Right renal pelvis (tissue), 4 donors: Measurements from ENCODE around the gene RIMBP3C. TPM values are rescaled to one million over a fixed set of nuclear protein-coding genes. Genes with fewer than 3 reads are reported as not detected.
"Not testable (repeated sequence)": the region's sequence is repeated elsewhere in the genome, so short reads cannot be mapped to it uniquely, and the experiment has no call there.

ENCODE experiments used
- DNase-seq, 4 donors: peaks; one replicate each; pipeline ENCODE4 v3.0.0-alpha.2; 2013; ENCODE audit warnings: low read depth in 4 of 4, low spot score in 3 of 4, missing footprints in 1 of 4
- polyA plus RNA-seq, 4 donors: library from polyadenylated mRNA; unstranded; fragments of 120-200 nt; gene quantifications; one replicate each; pipeline ENCODE4 v1.2.1, GENCODE V29; 2013; ENCODE audit not compliant: insufficient read length in 4 of 4

The RIMBP3C gene
- polyA plus RNA-seq, 4 donors, result 0.25 to 0.50 (median 0.41) TPM

- no peak for DNase-seq
These were observed 22.7 kb upstream of the RIMBP3C start for GRCh38 chr22:21573750-21574494.

- DNase-seq, result no peak
These were observed 22.1 kb upstream of the RIMBP3C start for GRCh38 chr22:21573293-21573734.

- no peak for DNase-seq
These were observed 20.4 kb upstream of the RIMBP3C start for GRCh38 chr22:21571679-21572078.

- no peak for DNase-seq
These were observed 19.1 kb upstream of the RIMBP3C start for GRCh38 chr22:21570398-21570797.

GRCh38 chr22:21569459-21570170 is 18.4 kb upstream of the RIMBP3C start:
- DNase-seq, result no peak

- DNase-seq, result not testable (repeated sequence)
These were observed 17.8 kb upstream of the RIMBP3C start for GRCh38 chr22:21569076-21569427.

GRCh38 chr22:21568347-21569075 is 17.2 kb upstream of the RIMBP3C start:
- DNase-seq, result peak in 2 of 4 donors; percentile 10 to 13

- peak; percentile 61 to 73 (median 63) for DNase-seq
These were observed 16.4 kb upstream of the RIMBP3C start, which contains the start of gene UBE2L3 for GRCh38 chr22:21567456-21568346. Gene UBE2L3 (plus strand): TSS chr22:21567714. CDS start chr22:21567745, 31 bp downstream.

- DNase-seq, result no peak
These were observed 13.2 kb upstream of the RIMBP3C start for GRCh38 chr22:21564411-21564810.

GRCh38 chr22:21563912-21564311 is 12.7 kb upstream of the RIMBP3C start:
- DNase-seq, result no peak

- not testable (repeated sequence) for DNase-seq
These were observed 9.4 kb upstream of the RIMBP3C start for GRCh38 chr22:21560657-21561056.

- DNase-seq, result not testable (repeated sequence)
These were observed 8.3 kb upstream of the RIMBP3C start for GRCh38 chr22:21559345-21560125.

- DNase-seq, result not testable (repeated sequence)
These were observed 598 bp downstream of the RIMBP3C start for GRCh38 chr22:21550678-21551047.

GRCh38 chr22:21550008-21550677 is 1.1 kb downstream of the RIMBP3C start:
- DNase-seq, result not testable (repeated sequence)

- DNase-seq, result not testable (repeated sequence)
These were observed 1.7 kb downstream of the RIMBP3C start for GRCh38 chr22:21549558-21549957.

- not testable (repeated sequence) for DNase-seq
These were observed 6.6 kb downstream of the RIMBP3C start for GRCh38 chr22:21544432-21545322.

GRCh38 chr22:21539862-21540261 is 11.4 kb downstream of the RIMBP3C start:
- not testable (repeated sequence) for DNase-seq
